HepG2 (cell line): Measurements from ENCODE around the gene PIGV. TPM values are rescaled to one million over a fixed set of nuclear protein-coding genes. Genes with fewer than 3 reads are reported as not detected.

Experiments used
- ELF3 ChIP-seq: IDR thresholded peaks from 2 replicates; pipeline ENCODE4 v1.6.1; 2016; ENCODE audit warnings: missing genetic modification reagents, missing compliant biosample characterization
- FUBP1 ChIP-seq: sonication (generic); formaldehyde crosslinking; IDR thresholded peaks from 2 replicates; pipeline ENCODE4 v1.5.1; 2020; ENCODE audit warnings: missing genetic modification reagents, mild to moderate bottlenecking, borderline replicate concordance
- HMG20A ChIP-seq: IDR thresholded peaks from 2 replicates; pipeline ENCODE4 v1.6.1; 2016; ENCODE audit warnings: borderline replicate concordance
- KLF16 ChIP-seq, 2 experiments: sonication (generic) in 1 of 2; formaldehyde crosslinking in 1 of 2; IDR thresholded peaks; 2 replicates each; pipeline versions ENCODE4 v1.6.1 to v1.8.0; 2016 to 2023; ENCODE audit warnings: missing genetic modification reagents in 2 of 2, missing compliant biosample characterization in 1 of 2
- MIER2 ChIP-seq: IDR thresholded peaks from 2 replicates; pipeline ENCODE4 v1.6.1; 2016; ENCODE audit warnings: missing biosample characterization, missing genetic modification reagents
- NFIC ChIP-seq: IDR thresholded peaks from 2 replicates; pipeline ENCODE4 v1.6.1; 2012; ENCODE audit warnings: mild to moderate bottlenecking, low read length, inconsistent platforms
- RELA ChIP-seq: sonication (generic); formaldehyde crosslinking; IDR thresholded peaks from 2 replicates; pipeline ENCODE4 v1.4.0; 2020; ENCODE audit warnings: missing genetic modification reagents
- SALL1 ChIP-seq: sonication (generic); formaldehyde crosslinking; IDR thresholded peaks from 2 replicates; pipeline ENCODE4 v1.8.0; 2022; ENCODE audit warnings: mild to moderate bottlenecking, missing genetic modification reagents
- SP2 ChIP-seq: sonication (generic); formaldehyde crosslinking; IDR thresholded peaks from 2 replicates; pipeline ENCODE4 v1.5.1; 2020; ENCODE audit warnings: mild to moderate bottlenecking, missing genetic modification reagents
- SSRP1 ChIP-seq: IDR thresholded peaks from 2 replicates; pipeline ENCODE4 v1.6.1; 2016; ENCODE audit warnings: control low read depth
- SUZ12 ChIP-seq: fragments of 150-350 bp; IDR thresholded peaks from 2 replicates; pipeline ENCODE4 v1.6.1; 2014; ENCODE audit warnings: low read depth, low read length
- TBX2 ChIP-seq: sonication (generic); formaldehyde crosslinking; IDR thresholded peaks from 2 replicates; pipeline ENCODE4 v1.5.0; 2020; ENCODE audit warnings: missing genetic modification reagents, mild to moderate bottlenecking, borderline replicate concordance
- TEAD3 ChIP-seq: optimal IDR thresholded peaks from 2 replicates; pipeline ENCODE3; 2016; ENCODE audit warnings: borderline replicate concordance
- YEATS2 ChIP-seq: sonication (generic); formaldehyde crosslinking; IDR thresholded peaks from 2 replicates; pipeline ENCODE4 v1.4.0; 2020; ENCODE audit warnings: missing genetic modification reagents, borderline replicate concordance
- ZFP1 ChIP-seq: IDR thresholded peaks from 2 replicates; pipeline ENCODE4 v1.6.1; 2016
- ZNF101 ChIP-seq: sonication (generic); formaldehyde crosslinking; IDR thresholded peaks from 2 replicates; pipeline ENCODE4 v1.4.0; 2020; ENCODE audit warnings: mild to moderate bottlenecking, low read depth, missing genetic modification reagents, borderline replicate concordance
- ZNF256 ChIP-seq: sonication (generic); formaldehyde crosslinking; conservative IDR thresholded peaks from 2 replicates; pipeline ENCODE4 v1.4.0; 2020; ENCODE audit warnings: missing genetic modification reagents
- ZNF468 ChIP-seq: sonication (generic); formaldehyde crosslinking; IDR thresholded peaks from 2 replicates; pipeline ENCODE4 v1.8.0; 2022; ENCODE audit warnings: mild to moderate bottlenecking, moderate library complexity, missing genetic modification reagents
- ZNF496 ChIP-seq: sonication (generic); formaldehyde crosslinking; IDR thresholded peaks from 2 replicates; pipeline ENCODE4 v1.8.1; 2023; ENCODE audit warnings: mild to moderate bottlenecking, moderate library complexity, missing genetic modification reagents; ENCODE audit not compliant: insufficient replicate concordance
- ZNF687 ChIP-seq: sonication (generic); formaldehyde crosslinking; IDR thresholded peaks from 2 replicates; pipeline ENCODE4 v1.5.1; 2020; ENCODE audit warnings: mild to moderate bottlenecking, missing genetic modification reagents, moderate library complexity
- polyA plus RNA-seq, 8 experiments: library from polyadenylated mRNA; depleted of rRNA in 3 of 8; stranded (reverse) in 7 of 8; unstranded in 1 of 8; fragments of >200 nt; fragmentation: Illumina TruSeq in 4 of 8; extraction: Trizol in 4 of 8; gene quantifications; 2 replicates each; pipeline versions ENCODE4 v1.2.1 to v1.2.3, GENCODE V29; 2011 to 2016; ENCODE audit warnings: low read depth in 4 of 8, missing spikeins in 1 of 8, mixed read lengths in 1 of 8; ENCODE audit not compliant: insufficient read depth in 1 of 8
- total RNA-seq, 5 experiments: library from RNA; depleted of rRNA; stranded (reverse); fragments of >200 nt; fragmentation: Illumina TruSeq; extraction: Trizol; gene quantifications; 2 replicates each; pipeline ENCODE4 v1.2.3, GENCODE V29; 2016; ENCODE audit warnings: low read depth in 1 of 5
- TF ChIP-seq, protein P1 (sequence below): sonication (generic); formaldehyde crosslinking; IDR thresholded peaks from 2 replicates; pipeline ENCODE4 v1.4.0; 2020; ENCODE audit warnings: missing genetic modification reagents
- TF ChIP-seq, protein P2 (sequence below): sonication (generic); formaldehyde crosslinking; IDR thresholded peaks from 2 replicates; pipeline ENCODE4 v1.5.0; 2020; ENCODE audit warnings: missing genetic modification reagents

The PIGV gene
- total and polyA plus RNA-seq, 2 of the 13 experiments (the other 11 are each of a cell fraction or from before 2014, with no cell fraction given) = 13.5 to 22.7 TPM

GRCh38 chr1:26771643-26772321, 16.0 kb upstream of the PIGV start (continued):
- TF ChIP-seq, protein P1, sequence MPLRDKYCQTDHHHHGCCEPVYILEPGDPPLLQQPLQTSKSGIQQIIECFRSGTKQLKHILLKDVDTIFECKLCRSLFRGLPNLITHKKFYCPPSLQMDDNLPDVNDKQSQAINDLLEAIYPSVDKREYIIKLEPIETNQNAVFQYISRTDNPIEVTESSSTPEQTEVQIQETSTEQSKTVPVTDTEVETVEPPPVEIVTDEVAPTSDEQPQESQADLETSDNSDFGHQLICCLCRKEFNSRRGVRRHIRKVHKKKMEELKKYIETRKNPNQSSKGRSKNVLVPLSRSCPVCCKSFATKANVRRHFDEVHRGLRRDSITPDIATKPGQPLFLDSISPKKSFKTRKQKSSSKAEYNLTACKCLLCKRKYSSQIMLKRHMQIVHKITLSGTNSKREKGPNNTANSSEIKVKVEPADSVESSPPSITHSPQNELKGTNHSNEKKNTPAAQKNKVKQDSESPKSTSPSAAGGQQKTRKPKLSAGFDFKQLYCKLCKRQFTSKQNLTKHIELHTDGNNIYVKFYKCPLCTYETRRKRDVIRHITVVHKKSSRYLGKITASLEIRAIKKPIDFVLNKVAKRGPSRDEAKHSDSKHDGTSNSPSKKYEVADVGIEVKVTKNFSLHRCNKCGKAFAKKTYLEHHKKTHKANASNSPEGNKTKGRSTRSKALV (CRISPR knock-in tag) = no peak
- TF ChIP-seq FUBP1 (no peak), TBX2 (CRISPR knock-in tag) (no peak), ZNF101 (CRISPR knock-in tag) (no peak), ZNF468 (CRISPR knock-in tag) (no peak), KLF16 (CRISPR knock-in tag; IDR thresholded peaks at IDR 0.05) (0 out of 4 replicates have a peak, but pooled peaks of 1 of the 2 experiments have one; percentile 62), NFIC (peak; percentile 48; the same call in 1 of the 2 replicates), TEAD3 (CRISPR knock-in tag) (peak; percentile 36), YEATS2 (CRISPR knock-in tag) (peak; percentile 63; the same call in 1 of the 2 replicates), MIER2 (CRISPR knock-in tag) (no peak), ELF3 (CRISPR knock-in tag) (peak; percentile 67), ZNF256 (CRISPR knock-in tag) (no peak), HMG20A (CRISPR knock-in tag) (0 out of 2 replicates have a peak, but pooled peaks have one; percentile 57), ZFP1 (CRISPR knock-in tag) (no peak), SSRP1 (CRISPR knock-in tag) (no peak), RELA (no peak), SALL1 (CRISPR knock-in tag) (peak; percentile 38; the same call in 1 of the 2 replicates), SP2 (CRISPR knock-in tag) (no peak), ZNF687 (no peak), ZNF496 (CRISPR knock-in tag) (no peak), SUZ12 (no peak)
- TF ChIP-seq, protein P2, sequence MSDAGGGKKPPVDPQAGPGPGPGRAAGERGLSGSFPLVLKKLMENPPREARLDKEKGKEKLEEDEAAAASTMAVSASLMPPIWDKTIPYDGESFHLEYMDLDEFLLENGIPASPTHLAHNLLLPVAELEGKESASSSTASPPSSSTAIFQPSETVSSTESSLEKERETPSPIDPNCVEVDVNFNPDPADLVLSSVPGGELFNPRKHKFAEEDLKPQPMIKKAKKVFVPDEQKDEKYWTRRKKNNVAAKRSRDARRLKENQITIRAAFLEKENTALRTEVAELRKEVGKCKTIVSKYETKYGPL = no peak
